Hepatocyte (in vitro differentiated cells): Measurements from ENCODE around the gene GPR21.

Experiments used
- EZH2 ChIP-seq: fragments of 200-600 bp; sonication (generic); IDR thresholded peaks from 2 replicates; pipeline ENCODE4 v1.6.1; 2016; ENCODE audit warnings: antibody characterized with exemption, mild to moderate bottlenecking, borderline replicate concordance
- TF ChIP-seq, protein P1 (sequence below): fragments of 200-600 bp; sonication (generic); IDR thresholded peaks from 2 replicates; pipeline ENCODE4 v1.5.1; 2016; ENCODE audit warnings: antibody characterized with exemption, mild to moderate bottlenecking; ENCODE audit not compliant: poor library complexity

DNA sequence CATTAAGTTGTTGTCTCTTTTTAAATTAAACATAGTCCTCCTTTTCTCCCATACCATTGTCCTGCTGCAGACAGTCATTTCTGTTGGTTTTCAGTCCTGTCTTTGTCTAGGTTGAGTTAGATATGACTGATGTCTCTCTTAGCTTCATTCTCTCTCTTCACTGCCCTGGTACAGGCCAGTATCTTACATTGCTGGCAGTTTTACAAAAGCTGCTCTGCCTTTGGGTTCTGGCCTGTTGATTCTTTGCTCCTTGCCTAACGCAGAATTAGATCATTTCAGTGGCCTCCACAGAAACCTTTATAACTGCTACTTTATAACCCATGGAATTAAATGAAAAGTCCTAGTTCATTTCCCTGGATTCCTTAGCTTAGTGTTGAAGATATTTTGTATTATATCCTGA lies 33.7 kb downstream of the GPR21 start:
- TF ChIP-seq, protein P1, sequence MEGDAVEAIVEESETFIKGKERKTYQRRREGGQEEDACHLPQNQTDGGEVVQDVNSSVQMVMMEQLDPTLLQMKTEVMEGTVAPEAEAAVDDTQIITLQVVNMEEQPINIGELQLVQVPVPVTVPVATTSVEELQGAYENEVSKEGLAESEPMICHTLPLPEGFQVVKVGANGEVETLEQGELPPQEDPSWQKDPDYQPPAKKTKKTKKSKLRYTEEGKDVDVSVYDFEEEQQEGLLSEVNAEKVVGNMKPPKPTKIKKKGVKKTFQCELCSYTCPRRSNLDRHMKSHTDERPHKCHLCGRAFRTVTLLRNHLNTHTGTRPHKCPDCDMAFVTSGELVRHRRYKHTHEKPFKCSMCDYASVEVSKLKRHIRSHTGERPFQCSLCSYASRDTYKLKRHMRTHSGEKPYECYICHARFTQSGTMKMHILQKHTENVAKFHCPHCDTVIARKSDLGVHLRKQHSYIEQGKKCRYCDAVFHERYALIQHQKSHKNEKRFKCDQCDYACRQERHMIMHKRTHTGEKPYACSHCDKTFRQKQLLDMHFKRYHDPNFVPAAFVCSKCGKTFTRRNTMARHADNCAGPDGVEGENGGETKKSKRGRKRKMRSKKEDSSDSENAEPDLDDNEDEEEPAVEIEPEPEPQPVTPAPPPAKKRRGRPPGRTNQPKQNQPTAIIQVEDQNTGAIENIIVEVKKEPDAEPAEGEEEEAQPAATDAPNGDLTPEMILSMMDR: no peak
- TF ChIP-seq EZH2: no peak
